Forelimb muscle (tissue), 1 donor: ENCODE measurements around the gene SLC35F3. TPM values are rescaled to one million over a fixed set of nuclear protein-coding genes. Genes with fewer than 3 reads are reported as not detected.

Experiments
- DNase-seq: peaks from one replicate; pipeline ENCODE4 v3.0.0-alpha.2; 2013; ENCODE audit warnings: low read depth
- polyA plus RNA-seq: library from polyadenylated mRNA; unstranded; fragments of 120-200 nt; gene quantifications from one replicate; pipeline ENCODE4 v1.2.1, GENCODE V29; 2013; ENCODE audit not compliant: insufficient read length

Gene SLC35F3
- polyA plus RNA-seq, 1 donor = 0.53 TPM

DNA sequence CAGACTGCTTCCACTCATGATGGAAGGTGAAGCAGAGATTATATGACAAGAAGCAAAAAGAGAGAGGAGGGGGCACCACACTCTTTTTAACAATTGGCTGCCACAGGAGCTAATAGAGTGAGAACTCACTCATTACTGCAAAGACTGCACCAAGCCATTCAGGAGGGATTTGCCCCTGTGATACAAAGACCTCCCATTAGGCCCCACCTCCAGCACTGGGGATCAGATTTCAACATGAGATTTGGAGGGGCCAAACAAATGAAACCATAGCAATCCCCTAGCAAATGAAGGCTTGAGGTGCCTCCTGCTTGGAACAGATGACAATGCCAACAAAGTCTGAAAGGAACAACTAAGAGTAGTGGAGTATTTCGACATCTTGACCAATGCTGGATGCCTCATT lies 346.3 kb downstream of the SLC35F3 start:
- no peak for DNase-seq

- DNase-seq = no peak
Measured at GRCh38 chr1:234253732-234254131, 349.3 kb downstream of the SLC35F3 start.

DNA sequence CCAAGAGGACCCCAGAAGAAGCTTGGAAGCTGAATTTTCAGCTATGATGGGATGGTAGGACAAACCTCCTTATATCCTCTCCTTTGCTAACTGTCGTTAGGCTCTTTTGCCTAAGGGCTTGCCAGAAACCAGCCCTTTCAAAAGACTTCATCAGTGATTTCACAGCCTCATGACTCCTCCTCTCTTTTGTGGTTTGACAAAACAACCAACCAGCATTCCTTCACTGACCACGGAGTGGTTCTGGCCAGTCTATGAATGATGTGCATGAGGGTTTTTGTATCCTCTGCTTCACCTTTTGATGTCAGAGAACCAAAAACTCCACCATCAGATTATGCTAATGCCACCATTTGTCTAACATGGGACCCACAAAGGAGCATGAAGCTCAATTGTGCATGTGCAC lies 351.9 kb downstream of the SLC35F3 start:
- DNase-seq = no peak

GRCh38 chr1:234258071-234258470 lies 353.6 kb downstream of the SLC35F3 start:
- no peak for DNase-seq

- no peak for DNase-seq
Measured at GRCh38 chr1:234260578-234260977, 356.1 kb downstream of the SLC35F3 start.

DNA sequence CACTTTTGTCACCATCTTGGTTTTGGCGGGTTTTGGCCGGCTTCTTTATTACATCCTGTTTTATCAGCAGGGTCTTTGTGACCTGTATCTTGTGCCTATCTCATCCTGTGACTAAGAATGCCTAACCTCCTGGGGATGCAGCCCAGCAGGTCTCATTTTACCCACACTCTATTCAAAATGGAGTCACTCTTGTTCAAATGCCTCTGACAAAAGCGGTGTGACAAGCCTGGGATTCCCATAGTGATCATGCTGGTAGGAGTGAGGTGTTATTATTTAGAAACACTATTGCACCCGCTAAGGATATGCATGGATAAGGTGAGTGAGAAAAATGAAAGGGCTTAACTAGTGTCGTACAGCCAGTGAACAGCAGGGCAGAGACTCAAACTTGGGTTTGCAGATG lies 357.1 kb downstream of the SLC35F3 start:
- no peak for DNase-seq

DNA sequence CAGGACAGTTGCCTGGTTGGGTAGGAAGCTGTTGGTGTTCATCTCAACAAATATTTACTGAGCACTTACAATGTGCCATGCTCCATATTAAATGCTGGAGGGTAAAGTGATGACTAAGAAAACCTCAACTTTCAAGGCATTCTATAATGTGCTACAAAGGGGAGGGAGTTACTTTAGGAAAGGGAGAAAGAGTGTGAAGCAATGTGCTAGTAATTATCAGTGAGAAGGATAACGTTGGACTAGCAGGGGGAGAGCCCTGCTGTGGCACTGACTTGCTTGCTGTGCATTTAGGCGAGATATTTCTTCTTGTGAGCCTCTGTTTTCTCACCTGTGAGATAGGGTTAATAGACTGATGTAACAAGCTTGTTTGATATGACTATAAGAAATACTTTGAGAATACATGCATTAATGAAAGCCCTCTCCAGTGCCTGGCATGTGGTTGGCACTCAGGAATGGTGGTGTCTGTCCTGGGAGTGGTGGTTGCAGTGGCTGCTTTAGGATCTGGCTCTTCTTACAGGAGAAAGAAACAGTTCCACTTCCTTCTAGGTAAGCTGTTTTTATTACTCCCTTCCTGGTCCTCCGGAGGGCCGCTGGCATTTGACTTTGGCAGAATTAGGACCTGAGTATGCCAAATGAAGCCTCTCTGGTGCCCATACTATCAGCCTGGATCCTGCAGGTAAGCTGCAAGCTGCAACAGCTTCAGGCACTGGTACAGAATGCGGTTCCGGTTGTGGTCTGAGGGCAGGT lies 357.7 kb downstream of the SLC35F3 start:
- DNase-seq = no peak

DNA sequence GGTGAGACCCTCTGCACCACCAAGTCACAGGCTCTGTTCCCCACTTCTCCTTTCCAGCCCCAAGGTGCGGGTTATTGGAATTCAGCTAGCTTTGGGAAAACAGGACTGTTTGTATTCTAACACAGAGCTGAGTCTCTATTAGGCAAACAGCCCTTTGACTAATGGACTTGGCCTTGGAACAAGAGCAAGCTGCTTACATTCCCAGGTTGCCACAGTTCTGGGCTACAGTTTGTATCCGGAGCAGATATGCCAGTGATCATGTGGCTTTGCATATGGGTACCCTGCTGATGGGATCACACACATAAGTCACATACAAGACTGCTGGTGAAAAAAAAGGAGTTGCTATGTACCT lies 358.3 kb downstream of the SLC35F3 start:
- no peak for DNase-seq

- DNase-seq = no peak
Measured at GRCh38 chr1:234264832-234265231, 360.4 kb downstream of the SLC35F3 start.

DNA sequence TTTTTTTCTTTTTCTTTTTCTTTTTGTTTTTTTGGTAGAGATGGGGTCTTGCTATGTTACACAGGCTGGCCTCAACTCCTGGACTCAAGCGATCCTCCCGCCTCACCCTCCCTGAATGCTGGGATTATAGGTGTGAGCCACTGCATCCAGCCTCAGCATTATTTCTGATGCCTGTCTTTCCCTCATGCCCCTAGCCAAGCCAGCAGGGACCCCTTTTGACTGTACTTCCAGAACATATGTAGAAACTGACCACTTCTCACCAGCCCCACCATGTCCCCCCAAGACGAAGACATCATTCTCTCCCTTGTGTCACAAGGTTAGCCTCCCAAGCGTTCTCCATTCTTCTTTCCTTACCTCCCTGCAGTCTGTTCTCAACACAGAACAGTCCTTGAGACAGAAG lies 360.8 kb downstream of the SLC35F3 start:
- no peak for DNase-seq

DNA sequence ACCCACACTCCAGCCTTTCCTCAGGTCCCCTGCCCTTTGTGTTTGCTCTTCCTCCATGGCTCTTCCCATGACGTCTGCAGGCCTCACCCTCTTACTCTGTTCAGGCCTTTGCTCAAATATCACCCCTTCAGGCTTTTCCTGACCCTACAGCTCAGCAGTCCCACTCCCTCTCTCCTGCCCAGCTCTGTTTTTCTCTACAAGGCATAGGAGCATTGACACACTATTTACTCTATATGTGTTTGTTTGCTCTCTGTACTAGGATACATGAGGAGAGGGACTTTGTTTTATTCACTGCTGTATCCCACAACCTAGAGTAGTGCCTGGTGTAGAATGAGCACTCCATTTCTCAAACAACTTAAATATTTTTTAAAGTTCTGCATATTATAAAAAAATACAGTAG lies 361.4 kb downstream of the SLC35F3 start:
- no peak for DNase-seq

GRCh38 chr1:234270093-234270492 lies 365.6 kb downstream of the SLC35F3 start:
- no peak for DNase-seq

GRCh38 chr1:234270581-234271242 lies 366.2 kb downstream of the SLC35F3 start:
- DNase-seq = no peak

DNA sequence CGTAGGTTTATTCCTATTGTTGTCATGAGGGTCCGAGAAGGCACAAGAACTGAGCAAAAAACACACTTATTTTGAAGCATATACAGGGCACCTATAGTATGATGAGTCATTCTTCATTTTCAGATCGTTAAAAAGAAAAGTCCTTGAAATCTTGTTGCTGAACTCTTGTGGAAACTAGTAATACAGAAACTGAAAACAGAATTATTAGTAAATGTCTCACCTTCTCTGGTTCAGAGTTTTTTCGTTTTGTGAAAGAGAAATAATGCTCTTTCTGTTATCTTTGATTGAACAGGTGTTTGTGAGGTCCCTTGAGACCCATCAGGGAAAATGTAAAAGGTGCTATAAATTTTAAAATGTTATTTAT lies 366.7 kb downstream of the SLC35F3 start:
- DNase-seq = no peak

DNA sequence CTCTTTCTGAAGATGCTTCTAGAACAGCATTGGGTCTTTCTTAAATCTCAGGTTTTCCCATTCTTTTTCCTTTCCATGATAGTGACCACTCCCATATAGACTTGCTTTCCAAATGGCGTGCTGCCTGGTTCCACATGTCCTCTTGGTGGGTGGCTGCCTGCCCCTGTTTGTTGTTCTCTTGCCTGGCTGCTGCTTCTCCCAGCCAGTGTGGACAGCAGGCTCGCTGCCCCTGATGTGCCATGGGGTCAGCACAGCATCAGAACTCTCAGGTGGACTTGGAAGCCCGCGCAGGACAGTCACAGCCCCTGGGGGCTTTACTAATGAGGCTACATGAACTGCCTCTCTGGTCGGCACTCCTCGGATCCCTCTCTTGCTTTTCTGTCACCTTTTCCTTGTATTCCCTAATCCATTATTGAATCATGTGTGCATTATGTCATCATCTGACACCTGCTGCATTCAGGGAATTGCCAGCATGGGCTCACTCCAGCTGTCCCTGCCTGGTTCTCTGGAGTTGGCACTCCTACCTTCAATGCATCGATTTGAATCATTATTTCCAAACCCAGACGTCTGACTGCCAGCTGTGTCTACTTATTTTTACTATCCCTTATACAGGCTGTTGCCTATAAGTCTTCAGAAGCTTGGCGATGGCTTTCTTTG lies 368.3 kb downstream of the SLC35F3 start:
- DNase-seq = no peak

DNA sequence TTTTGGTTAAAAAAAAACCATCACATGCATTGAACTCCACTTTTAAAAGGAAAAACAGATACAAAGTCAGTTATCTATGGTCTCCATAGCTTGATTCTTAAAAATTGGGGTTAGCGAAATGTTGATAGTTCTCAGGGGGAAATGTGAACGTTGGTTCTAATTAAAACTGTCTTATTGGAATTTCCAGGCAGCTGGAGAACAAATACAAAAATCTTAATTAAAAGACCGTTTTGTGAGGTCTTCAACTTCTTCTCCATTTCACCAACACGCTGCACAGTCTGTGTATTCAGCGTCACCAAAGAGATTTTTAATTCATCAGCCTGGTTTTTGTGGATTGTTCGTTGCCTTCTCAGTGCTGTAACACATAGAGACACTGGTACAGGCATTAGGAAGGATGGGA lies 369.5 kb downstream of the SLC35F3 start:
- DNase-seq = no peak

- no peak for DNase-seq
Measured at GRCh38 chr1:234276151-234276788, 371.8 kb downstream of the SLC35F3 start.

GRCh38 chr1:234277161-234277868 lies 372.8 kb downstream of the SLC35F3 start:
- no peak for DNase-seq

DNA sequence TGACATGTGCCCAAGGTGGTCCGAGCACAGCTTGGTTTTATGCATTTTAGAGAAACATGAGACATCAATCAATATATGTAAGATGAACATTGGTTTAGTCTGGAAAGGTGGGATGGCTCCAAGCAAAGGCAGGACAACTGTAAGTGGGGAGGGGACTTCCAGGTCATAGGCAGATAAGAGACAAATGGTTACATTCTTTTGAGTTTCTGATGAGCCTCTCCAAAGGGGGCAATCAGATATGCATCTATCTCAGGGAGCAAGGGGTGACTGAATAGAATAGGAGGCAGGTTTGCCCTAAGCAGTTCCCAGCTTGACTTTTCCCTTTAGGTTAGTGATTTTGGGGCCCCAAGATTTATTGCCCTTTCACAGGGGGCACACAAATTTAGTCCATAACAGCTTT lies 374.5 kb downstream of the SLC35F3 start:
- DNase-seq = no peak

DNA sequence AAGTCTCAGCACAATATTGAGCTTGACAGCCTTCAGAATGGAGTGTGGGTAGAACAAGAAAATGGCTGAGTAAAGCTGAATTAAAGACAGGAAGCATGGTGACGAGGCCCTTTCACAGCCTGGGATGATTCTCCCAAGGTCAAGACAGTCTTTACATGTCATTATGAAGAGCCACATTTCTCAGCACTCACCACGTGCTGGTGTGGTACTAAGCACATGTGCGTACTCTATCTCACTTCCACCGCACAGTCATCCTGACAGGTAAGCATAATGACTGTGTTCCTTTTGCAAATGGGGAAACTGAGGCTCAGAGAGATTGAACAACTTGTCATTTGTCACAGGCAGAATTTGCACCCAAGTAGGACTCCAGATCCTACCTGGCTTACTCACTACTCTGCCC lies 376.0 kb downstream of the SLC35F3 start:
- DNase-seq = no peak

DNA sequence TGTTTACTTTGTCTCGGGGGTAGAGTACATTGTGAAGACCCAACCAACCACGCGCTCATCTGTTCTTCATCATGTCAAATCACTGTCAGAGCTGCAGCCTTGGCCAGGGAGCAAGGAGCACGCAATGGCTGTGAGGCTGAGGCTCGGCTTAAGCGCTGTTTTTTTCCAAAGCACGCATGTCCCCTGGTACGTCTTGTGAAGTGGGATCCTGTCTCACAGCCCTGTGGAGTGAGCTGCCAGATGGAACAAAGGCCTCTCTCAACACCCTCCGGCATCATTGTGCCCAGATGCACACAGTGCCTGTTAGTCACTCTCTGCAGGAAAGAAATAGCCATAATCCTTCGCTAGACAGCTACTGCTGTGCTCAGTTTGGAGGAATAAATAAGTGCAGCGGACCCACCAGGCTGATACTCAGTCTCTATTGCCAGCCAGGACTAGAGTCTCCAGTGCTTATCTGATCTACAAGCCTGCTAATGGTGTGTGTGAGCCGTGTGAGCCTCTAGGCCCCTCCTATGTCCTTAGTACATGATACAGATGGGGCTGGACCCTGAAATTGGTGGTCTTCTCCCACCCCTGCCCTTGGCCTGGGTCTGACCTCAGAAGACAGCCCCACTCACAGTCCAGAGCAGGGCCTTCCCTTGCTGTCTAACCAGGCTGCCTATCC lies 377.5 kb downstream of the SLC35F3 start:
- DNase-seq = no peak

- DNase-seq = no peak
Measured at GRCh38 chr1:234286206-234286605, 381.7 kb downstream of the SLC35F3 start.
